H9 (cell line): Measurements from ENCODE around the gene EGFL8. TPM values are rescaled to one million over a fixed set of nuclear protein-coding genes. Genes with fewer than 3 reads are reported as not detected.

Source experiments
- DNase-seq: peaks from one replicate; pipeline ENCODE4 v3.0.0-alpha.2; 2017
- H2AFZ ChIP-seq: one replicate; pipeline ENCODE4 v1.6.1; 2013; ENCODE audit warnings: mild to moderate bottlenecking, low read length, control low read depth, moderate library complexity
- H2AK5ac ChIP-seq: 2 replicates; pipeline ENCODE4 v1.6.1; 2013; ENCODE audit warnings: low read length, control low read depth, mixed read lengths; ENCODE audit not compliant: insufficient read length
- H2BK120ac ChIP-seq: one replicate; pipeline ENCODE4 v1.6.1; 2013; ENCODE audit warnings: low read depth, mild to moderate bottlenecking, low read length, control low read depth, inconsistent platforms; ENCODE audit not compliant: poor library complexity, severe bottlenecking
- H2BK12ac ChIP-seq: 2 replicates; pipeline ENCODE4 v1.6.1; 2013; ENCODE audit warnings: low read length, control low read depth, mixed read lengths, low read depth; ENCODE audit not compliant: insufficient read length
- H2BK15ac ChIP-seq: 2 replicates; pipeline ENCODE4 v1.6.1; 2013; ENCODE audit warnings: low read depth, low read length, control low read depth
- H2BK20ac ChIP-seq: one replicate; pipeline ENCODE4 v1.6.1; 2013; ENCODE audit warnings: low read depth, mild to moderate bottlenecking, low read length, control low read depth, inconsistent platforms; ENCODE audit not compliant: poor library complexity, severe bottlenecking
- H2BK5ac ChIP-seq: 2 replicates; pipeline ENCODE4 v1.6.1; 2013; ENCODE audit warnings: low read length, control low read depth, mixed read lengths; ENCODE audit not compliant: insufficient read length
- H3K14ac ChIP-seq: 2 replicates; pipeline ENCODE4 v1.6.1; 2013; ENCODE audit warnings: low read length, control low read depth; ENCODE audit not compliant: insufficient read depth
- H3K18ac ChIP-seq: 2 replicates; pipeline ENCODE4 v1.6.1; 2013; ENCODE audit warnings: low read depth, mild to moderate bottlenecking, mixed read lengths, low read length, control low read depth; ENCODE audit not compliant: insufficient read length
- H3K23ac ChIP-seq: 2 replicates; pipeline ENCODE4 v1.6.1; 2013; ENCODE audit warnings: low read length, control low read depth, mixed read lengths, low read depth; ENCODE audit not compliant: insufficient read length
- H3K23me2 ChIP-seq: 2 replicates; pipeline ENCODE4 v1.6.1; 2013; ENCODE audit warnings: low read depth, mild to moderate bottlenecking, mixed read lengths, low read length, control low read depth; ENCODE audit not compliant: insufficient read length, poor library complexity, severe bottlenecking
- H3K27ac ChIP-seq: 2 replicates; pipeline ENCODE4 v1.5.1; 2013; ENCODE audit warnings: low read length, control low read depth, mixed read lengths, low read depth; ENCODE audit not compliant: insufficient read length
- H3K27me3 ChIP-seq: 2 replicates; pipeline ENCODE4 v1.6.1; 2013; ENCODE audit warnings: low read length, control low read depth, inconsistent platforms; ENCODE audit not compliant: insufficient read depth
- H3K4ac ChIP-seq: 2 replicates; pipeline ENCODE4 v1.6.1; 2013; ENCODE audit warnings: low read depth, mild to moderate bottlenecking, control low read depth, inconsistent platforms, low read length, moderate library complexity
- H3K4me1 ChIP-seq: 2 replicates; pipeline ENCODE4 v1.6.1; 2013; ENCODE audit warnings: low read length, control low read depth, inconsistent platforms; ENCODE audit not compliant: insufficient read depth
- H3K4me2 ChIP-seq: 2 replicates; pipeline ENCODE4 v1.6.1; 2013; ENCODE audit warnings: low read length, control low read depth, mixed read lengths; ENCODE audit not compliant: insufficient read length, insufficient read depth
- H3K56ac ChIP-seq: 2 replicates; pipeline ENCODE4 v1.6.1; 2013; ENCODE audit warnings: low read depth, mild to moderate bottlenecking, mixed read lengths, low read length, control low read depth; ENCODE audit not compliant: insufficient read length
- H3K79me1 ChIP-seq: 2 replicates; pipeline ENCODE4 v1.6.1; 2013; ENCODE audit warnings: low read depth, mild to moderate bottlenecking, moderate library complexity, low read length, control low read depth, inconsistent platforms; ENCODE audit not compliant: insufficient read depth, poor library complexity, severe bottlenecking
- H3K79me2 ChIP-seq: 2 replicates; pipeline ENCODE4 v1.6.1; 2013; ENCODE audit warnings: low read length, control low read depth, inconsistent platforms; ENCODE audit not compliant: insufficient read depth
- H3K9ac ChIP-seq: 2 replicates; pipeline ENCODE4 v1.6.1; 2013; ENCODE audit warnings: low read length, control low read depth, mixed read lengths; ENCODE audit not compliant: insufficient read length; ENCODE audit errors: extremely low read depth
- H3K9me3 ChIP-seq: one replicate; pipeline ENCODE4 v1.6.1; 2013; ENCODE audit warnings: low read depth, low read length, inconsistent platforms; ENCODE audit not compliant: control insufficient read depth
- H3T11ph ChIP-seq: one replicate; pipeline ENCODE4 v1.6.1; 2013; ENCODE audit warnings: mild to moderate bottlenecking, low read length, control low read depth, inconsistent platforms
- H4K20me1 ChIP-seq: one replicate; pipeline ENCODE4 v1.6.1; 2013; ENCODE audit not compliant: control insufficient read depth, insufficient read length, insufficient read depth
- H4K5ac ChIP-seq: 2 replicates; pipeline ENCODE4 v1.6.1; 2013; ENCODE audit warnings: low read depth, mild to moderate bottlenecking, mixed read lengths, low read length, control low read depth; ENCODE audit not compliant: insufficient read length
- H4K8ac ChIP-seq: replicated peaks from 2 replicates; pipeline ENCODE4 v1.6.1; 2013; ENCODE audit warnings: low read length, control low read depth, mixed read lengths, low read depth; ENCODE audit not compliant: insufficient read length
- H4K91ac ChIP-seq: 2 replicates; pipeline ENCODE4 v1.6.1; 2013; ENCODE audit warnings: low read depth, mild to moderate bottlenecking, moderate library complexity, mixed read lengths, low read length, control low read depth; ENCODE audit not compliant: insufficient read length
- H3K27ac Mint-ChIP-seq, 3 experiments: 2 replicates in 2 of 3; 3 replicates in 1 of 3; pipeline ENCODE4 v1.8.0; 2020 to 2021; ENCODE audit warnings: mixed read lengths in 3 of 3, mild to moderate bottlenecking in 1 of 3, moderate library complexity in 1 of 3
- H3K27me3 Mint-ChIP-seq: 2 replicates; pipeline ENCODE4 v1.8.0; 2021; ENCODE audit warnings: low read depth, mild to moderate bottlenecking, moderate library complexity, mixed read lengths
- H3K36me3 Mint-ChIP-seq, 3 experiments: 2 replicates in 2 of 3; 3 replicates in 1 of 3; pipeline ENCODE4 v1.8.0; 2020 to 2021; ENCODE audit warnings: low read depth in 3 of 3, mixed read lengths in 3 of 3; ENCODE audit not compliant: insufficient read depth in 1 of 3
- H3K4me1 Mint-ChIP-seq, 2 experiments: 2 replicates each; pipeline ENCODE4 v1.8.0; 2020; ENCODE audit warnings: mixed read lengths in 2 of 2
- H3K4me3 Mint-ChIP-seq, 2 experiments: 2 replicates in 1 of 2; 3 replicates in 1 of 2; pipeline ENCODE4 v1.8.0; 2020 to 2021; ENCODE audit warnings: mild to moderate bottlenecking in 2 of 2, mixed read lengths in 2 of 2, moderate library complexity in 1 of 2
- H3K9me3 Mint-ChIP-seq, 2 experiments: 2 replicates in 1 of 2; 3 replicates in 1 of 2; pipeline ENCODE4 v1.8.0; 2020; ENCODE audit warnings: mild to moderate bottlenecking in 2 of 2, mixed read lengths in 2 of 2, moderate library complexity in 1 of 2
- CTCF ChIP-seq: fragments of 200-600 bp; sonication (generic); conservative IDR thresholded peaks from 3 replicates; pipeline ENCODE4 v1.8.0; 2021; ENCODE audit warnings: antibody characterized with exemption, mild to moderate bottlenecking
- WGBS: extraction: QIAGEN DNeasy Blood & Tissue Kit; methylation state at CpG from one replicate; pipeline ENCODE4 v1.1.7; 2013; ENCODE audit warnings: missing lambda C conversion rate, low lambda C conversion rate, mixed read lengths; ENCODE audit not compliant: insufficient read length; ENCODE audit errors: extremely low coverage; 5-methylcytosine and 5-hydroxymethylcytosine counted together
- total RNA-seq: library from RNA; stranded (reverse); gene quantifications from 2 replicates; pipeline ENCODE4 v1.2.1, GENCODE V29; 2021

Gene EGFL8
- total RNA-seq, 1 experiment from 2014 or later: 27.2 TPM

GRCh38 chr6:32183030-32183429 is 18.6 kb downstream of the EGFL8 start:
- no peak overlapping the region for H4K91ac ChIP-seq
- H3K18ac ChIP-seq: no peak overlapping the region
- H3K36me3 Mint-ChIP-seq: peaks cover 34 to 78% (median 66%) of the 10 kb centered on the region in 3 experiments
- no peak overlapping the region for H2BK20ac ChIP-seq
- no peak overlapping the region for H4K8ac ChIP-seq
- H3K9me3 ChIP-seq: no peaks in the 10 kb centered on the region
- no peaks in the 10 kb centered on the region for H3K27me3 ChIP-seq
- no peak overlapping the region for H3K27ac ChIP-seq
- H2AFZ ChIP-seq: no peak overlapping the region
- no CpG with 5 or more reads among the region's 3 CpGs for WGBS
- H3K23ac ChIP-seq: no peak overlapping the region
- no peak overlapping the region for H2BK120ac ChIP-seq
- H3K4ac ChIP-seq: no peak overlapping the region
- H2BK12ac ChIP-seq: no peak overlapping the region
- H4K5ac ChIP-seq: no peak overlapping the region
- no peak overlapping the region for H2BK5ac ChIP-seq
- H3K9ac ChIP-seq: no peak overlapping the region
- DNase-seq: no peak
- H2AK5ac ChIP-seq: no peak overlapping the region
- H3K9me3 Mint-ChIP-seq: no peaks in the 10 kb centered on the region; a peak in 1 of 5 replicates
- no peak for TF ChIP-seq CTCF
- no peaks in the 10 kb centered on the region for H3K4me1 ChIP-seq
- H3K27ac Mint-ChIP-seq: peak overlapping the region in 1 of 3 experiments; percentile 19; a peak in 2 of 7 replicates
- H2BK15ac ChIP-seq: no peak overlapping the region
- no peak overlapping the region for H3K14ac ChIP-seq
- no peak overlapping the region for H3K56ac ChIP-seq
- H4K20me1 ChIP-seq: no peaks in the 10 kb centered on the region
- H3K27me3 Mint-ChIP-seq: no peaks in the 10 kb centered on the region; the same call in 1 of the 2 replicates
- H3K23me2 ChIP-seq: peaks cover 6% of the 10 kb centered on the region
- peaks cover 4% of the 10 kb centered on the region; the same call in 1 of the 2 replicates for H3K79me2 ChIP-seq
- no peaks in the 10 kb centered on the region for H3K79me1 ChIP-seq
- H3K4me2 ChIP-seq: no peak overlapping the region
- no peak overlapping the region for H3T11ph ChIP-seq
- peaks cover 15 to 30% of the 10 kb centered on the region in 2 experiments for H3K4me1 Mint-ChIP-seq
- H3K4me3 Mint-ChIP-seq: no peak overlapping the region
